ENCODE measurements around the gene ALDH2. TPM values are rescaled to one million over a fixed set of nuclear protein-coding genes. Genes with fewer than 3 reads are reported as not detected.

The ALDH2 gene
- total and polyA plus RNA-seq, 10 of the 15 experiments (the other 5 are each of a cell fraction or from before 2014, with no cell fraction given): 1.4 to 16.4 (median 8.7) TPM

DNA sequence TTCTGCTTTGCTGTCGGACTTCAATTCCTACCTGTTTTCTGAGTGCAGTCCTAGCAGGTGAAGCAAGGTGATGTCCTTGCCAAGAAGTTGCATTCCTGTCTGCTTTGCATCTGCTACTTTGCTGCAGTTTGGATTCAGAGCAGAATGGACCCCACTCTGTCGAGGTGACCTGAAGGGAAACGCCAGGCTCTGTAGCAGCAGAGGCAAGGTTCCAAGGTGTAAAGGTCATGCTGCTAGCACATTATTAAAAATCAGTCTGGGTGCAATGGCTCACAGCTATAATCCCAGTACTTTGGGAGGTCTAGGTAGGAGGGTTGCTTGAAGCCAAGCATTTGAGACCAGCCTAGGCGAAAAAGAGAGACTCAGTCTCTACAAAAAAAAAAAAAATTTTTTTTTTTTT lies 17.3 kb upstream of the ALDH2 start:
- Histone ChIP-seq H3K9ac (ENCODE audit: control insufficient read depth, insufficient read depth, low read length) (no peak overlapping the region), H2AFZ (ENCODE audit: control insufficient read depth, low read depth, low read length) (no peak overlapping the region), H3K4me1 (ENCODE audit: control insufficient read depth, insufficient read depth, low read length) (no peaks in the 10 kb centered on the region), H3K27ac (ENCODE audit: control insufficient read depth, insufficient read depth) (no peak overlapping the region), H3K36me3 (ENCODE audit: control insufficient read depth in 2 of 2, insufficient read depth in 2 of 2, low read length in 1 of 2) (peaks cover 0 to 12% of the 10 kb centered on the region in 2 experiments; a peak in 3 of 4 replicates), H4K20me1 (ENCODE audit: control insufficient read depth, insufficient read depth) (no peaks in the 10 kb centered on the region), H3K9me3 (replicated peaks; ENCODE audit: control insufficient read depth, insufficient read depth, low read length) (no peaks in the 10 kb centered on the region), H3K27me3 (replicated peaks in 1 of 2; ENCODE audit: control insufficient read depth in 2 of 2, insufficient read depth in 2 of 2, low read length in 1 of 2) (no peaks in the 10 kb centered on the region), H3K79me2 (ENCODE audit: control insufficient read depth, insufficient read depth, low read length) (no peaks in the 10 kb centered on the region), H3K4me2 (ENCODE audit: control insufficient read depth, insufficient read depth) (no peak overlapping the region), H3K4me3 (no peak overlapping the region)
- intact Hi-C loops (cut with micrococcal nuclease; ENCODE audit: unreplicated experiment) (no loop called here), in situ Hi-C loops (cut with MboI) (no loop called here)
- ChIA-PET RAD21 (ENCODE audit: unreplicated experiment) (interaction anchor here (0.7 kb wide), 1 partner anchor 64 kb away, joined by 3 read pairs; no protein-coding TSS in a partner anchor), POLR2A (no interaction called here), CTCF (interaction anchor here (1.4 kb wide), 1 partner anchor 63 kb away, joined by 5 read pairs; no protein-coding TSS in a partner anchor), SMC1A (ENCODE audit: uncharacterized antibody, unreplicated experiment) (no interaction called here)
- FAIRE-seq (no peak), DNase-seq (ENCODE audit: low read depth, low spot score) (no peak), ATAC-seq (no peak)
- no TSS peak for BruUV-seq (replicated peaks)
- WGBS (ENCODE audit: insufficient coverage, insufficient replicate concordance, low lambda C conversion rate, missing lambda C conversion rate): 81% methylated on average over 4 of the region's 4 CpGs
- TF ChIP-seq CBX3 (IDR thresholded peaks at IDR 0.05; ENCODE audit: borderline replicate concordance, low read depth) (no peak), JUNB (IDR thresholded peaks at IDR 0.05) (no peak), KAT2A (conservative IDR thresholded peaks at IDR 0.05; ENCODE audit: control insufficient read depth, low read depth, low read length) (no peak), POU2F2 (IDR thresholded peaks at IDR 0.05; ENCODE audit: borderline replicate concordance, low read depth, low read length) (no peak), SMAD1 (IDR thresholded peaks at IDR 0.05; ENCODE audit: low read depth, partially characterized antibody) (no peak), SIN3A (IDR thresholded peaks at IDR 0.05; ENCODE audit: low read depth, low read length) (no peak), PAX8 (IDR thresholded peaks at IDR 0.05) (no peak)

Data from GM12878 (cell line).